ENCODE results near the gene RASSF7.
A peak's percentile ranks its signal among the peaks of the same experiment; 100 is the strongest.

RASSF7 gene

DNA sequence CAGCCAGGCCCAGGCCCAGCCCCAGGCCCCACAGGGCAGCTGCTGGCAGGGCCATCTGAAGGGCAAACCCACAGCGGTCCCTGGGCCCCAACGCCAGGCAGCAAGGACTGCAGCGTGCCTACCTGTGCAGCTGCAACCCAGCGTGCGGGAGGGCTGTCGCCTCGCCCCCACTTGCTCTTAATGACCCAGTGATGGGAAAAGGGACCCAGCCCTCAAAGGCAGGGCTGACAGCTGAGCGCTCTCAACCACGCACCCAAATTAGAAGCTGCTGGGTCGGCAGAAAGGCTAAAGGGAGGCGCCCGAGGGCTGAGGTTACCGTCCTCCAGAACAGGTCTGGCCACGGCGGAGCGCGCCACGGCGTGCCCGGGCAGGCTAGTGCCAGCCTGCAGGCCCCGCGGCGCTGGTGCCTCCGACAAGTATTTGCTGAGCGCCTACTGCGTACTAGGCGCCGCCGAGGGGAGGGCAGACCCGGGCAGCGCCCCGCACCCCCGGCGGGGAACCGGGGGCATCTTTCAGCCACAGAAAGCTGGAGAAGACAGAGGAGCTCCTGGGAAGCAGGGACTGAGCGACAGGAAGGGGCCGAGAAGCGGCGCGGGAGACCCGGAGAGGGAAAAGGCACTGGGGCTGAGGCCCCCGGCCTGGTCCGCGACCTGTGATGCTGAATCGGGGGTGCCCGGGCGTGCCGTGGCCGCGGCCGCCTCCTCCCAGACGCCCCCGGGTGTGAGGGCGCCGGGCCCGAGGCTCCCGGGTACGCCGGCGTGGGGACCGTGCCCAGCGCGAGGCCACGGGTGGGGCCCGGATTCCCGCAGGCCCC lies 26.2 kb upstream of the RASSF7 start:
- Histone ChIP-seq H3K27ac (peak overlapping the region; percentile 35 to 83), H3K4me3 (peak overlapping the region; percentile 89)
- no peak for DNase-seq (ENCODE audit: low spot score)
- TF ChIP-seq, protein P1, sequence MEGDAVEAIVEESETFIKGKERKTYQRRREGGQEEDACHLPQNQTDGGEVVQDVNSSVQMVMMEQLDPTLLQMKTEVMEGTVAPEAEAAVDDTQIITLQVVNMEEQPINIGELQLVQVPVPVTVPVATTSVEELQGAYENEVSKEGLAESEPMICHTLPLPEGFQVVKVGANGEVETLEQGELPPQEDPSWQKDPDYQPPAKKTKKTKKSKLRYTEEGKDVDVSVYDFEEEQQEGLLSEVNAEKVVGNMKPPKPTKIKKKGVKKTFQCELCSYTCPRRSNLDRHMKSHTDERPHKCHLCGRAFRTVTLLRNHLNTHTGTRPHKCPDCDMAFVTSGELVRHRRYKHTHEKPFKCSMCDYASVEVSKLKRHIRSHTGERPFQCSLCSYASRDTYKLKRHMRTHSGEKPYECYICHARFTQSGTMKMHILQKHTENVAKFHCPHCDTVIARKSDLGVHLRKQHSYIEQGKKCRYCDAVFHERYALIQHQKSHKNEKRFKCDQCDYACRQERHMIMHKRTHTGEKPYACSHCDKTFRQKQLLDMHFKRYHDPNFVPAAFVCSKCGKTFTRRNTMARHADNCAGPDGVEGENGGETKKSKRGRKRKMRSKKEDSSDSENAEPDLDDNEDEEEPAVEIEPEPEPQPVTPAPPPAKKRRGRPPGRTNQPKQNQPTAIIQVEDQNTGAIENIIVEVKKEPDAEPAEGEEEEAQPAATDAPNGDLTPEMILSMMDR (IDR thresholded peaks at IDR 0.05), result no peak

DNA sequence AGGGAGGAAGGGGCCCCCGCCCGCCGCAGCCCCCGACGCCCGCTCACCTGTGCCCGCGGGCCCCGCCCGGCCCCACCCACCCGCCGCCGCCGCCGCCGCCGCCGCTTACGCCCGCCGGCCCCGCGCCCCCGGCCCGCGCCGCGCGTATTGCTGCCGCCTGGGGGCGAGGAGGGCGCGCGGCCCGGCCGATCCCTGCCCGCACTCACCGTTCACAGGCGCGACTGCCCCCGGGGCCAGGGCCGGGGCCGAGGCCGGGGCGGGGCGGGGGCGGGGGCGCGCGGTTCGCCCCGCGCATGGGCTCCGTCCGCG lies 25.6 kb upstream of the RASSF7 start:
- peak overlapping the region; percentile 89 for H3K4me3 ChIP-seq
- TF ChIP-seq, protein P1 (IDR thresholded peaks at IDR 0.05), result no peak
- peak overlapping the region in 1 of 2 donors; percentile 83 for H3K27ac ChIP-seq
- DNase-seq (ENCODE audit: low spot score), result no peak

DNA sequence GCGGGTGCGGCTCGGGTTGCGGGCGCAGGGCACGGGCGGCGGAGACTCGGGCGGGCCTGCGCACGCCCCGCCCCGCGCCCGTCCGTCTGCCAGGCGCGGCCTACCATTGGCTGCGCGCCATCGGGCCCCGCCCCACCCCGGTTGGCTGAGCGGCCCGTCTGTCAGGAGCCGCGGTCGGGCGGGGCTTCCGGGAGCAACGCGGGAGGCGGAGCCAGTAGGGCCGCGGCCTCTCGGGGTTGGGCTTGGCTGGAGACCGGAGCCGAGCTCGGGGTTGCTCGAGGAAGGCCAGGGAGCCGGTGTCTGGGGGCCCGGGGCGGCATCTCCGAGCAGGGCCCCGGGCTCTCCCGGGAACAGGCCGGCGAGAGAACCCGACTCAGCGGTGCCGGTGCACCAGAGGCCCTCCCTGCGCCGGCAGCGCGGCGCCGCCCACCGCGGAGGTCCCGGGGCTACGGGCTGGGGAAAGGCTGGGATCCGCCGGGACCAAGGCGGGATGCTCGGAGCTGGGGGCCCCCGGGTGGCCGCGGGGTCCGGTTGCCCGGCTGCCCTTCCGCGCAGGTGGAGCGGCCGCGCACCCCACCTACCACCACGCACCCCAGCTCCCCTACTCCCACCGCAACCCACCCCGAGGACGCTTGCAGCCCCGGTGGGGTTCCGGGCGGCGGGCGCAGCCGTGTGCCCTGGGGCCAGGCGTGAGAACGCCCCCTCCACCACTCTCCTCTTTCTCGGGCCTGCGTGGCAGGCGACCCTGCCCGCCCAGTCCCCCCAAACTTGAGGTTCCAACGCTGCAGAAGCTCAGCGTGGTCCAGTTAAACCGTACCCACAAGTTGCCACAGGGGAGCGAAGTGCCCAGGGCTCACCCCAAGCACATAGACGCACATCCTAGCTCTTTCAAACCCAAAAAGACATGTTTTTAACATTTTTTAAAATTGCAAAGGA lies 25.0 kb upstream of the RASSF7 start, which contains the start of gene HRAS:
HRAS (minus strand) TSS at position 58 of the 936 bp plus-strand sequence.
- H3K27ac ChIP-seq, result peak within 1 kb of the TSS; percentile 68 to 83
- DNase-seq (ENCODE audit: low spot score), result peak; percentile 94
- peak within 1 kb of the TSS; percentile 89 for H3K4me3 ChIP-seq
- TF ChIP-seq, protein P1 (IDR thresholded peaks at IDR 0.05), result no peak

DNA sequence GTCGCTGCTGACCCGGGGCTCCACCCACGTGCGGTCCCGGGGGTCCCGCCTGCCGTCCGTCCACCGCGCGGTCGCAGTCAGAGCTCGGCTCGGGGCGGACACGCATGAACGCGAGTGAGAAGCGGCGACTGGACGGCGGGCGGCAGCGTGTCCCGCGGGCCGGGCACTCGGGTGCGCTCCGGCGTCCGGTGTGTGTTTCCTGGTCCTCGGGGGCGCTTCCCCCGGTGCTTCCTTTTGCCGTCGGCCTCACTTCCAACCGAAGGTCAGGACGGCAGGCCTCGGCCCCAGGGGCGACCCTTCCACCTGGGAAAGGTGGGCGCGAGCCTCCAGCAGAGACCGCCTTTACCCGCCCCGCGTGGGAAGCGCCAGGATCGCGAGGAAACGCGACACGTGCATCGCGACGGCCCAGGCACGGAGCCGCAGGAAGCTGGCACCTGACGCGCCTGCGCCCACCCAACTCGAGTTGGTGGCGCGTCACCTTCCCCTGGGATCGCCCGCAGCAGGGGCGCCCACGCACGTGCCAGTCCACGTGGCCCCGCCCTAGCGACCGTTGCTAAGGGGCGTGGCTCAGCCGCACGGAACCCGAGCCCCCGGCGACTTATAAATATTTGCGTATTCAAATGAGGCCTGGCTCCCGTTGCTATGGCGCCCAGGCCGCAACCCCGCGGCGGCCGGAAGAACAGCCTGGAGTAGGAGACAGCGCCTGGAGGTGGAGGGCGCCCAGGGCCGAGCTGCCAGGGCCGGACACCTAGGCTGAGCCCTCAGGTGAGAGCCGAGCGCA lies 23.7 kb upstream of the RASSF7 start, which contains the start of gene LRRC56:
LRRC56 (plus strand) TSS at position 687 of the 781 bp plus-strand sequence. CDS start 3,158 bp downstream, outside the sequence.
- Histone ChIP-seq H3K27ac (peak within 1 kb of the TSS in 1 of 2 donors; percentile 9), H3K4me3 (peak within 1 kb of the TSS; percentile 89)
- TF ChIP-seq, protein P1 (IDR thresholded peaks at IDR 0.05), result no peak
- DNase-seq (ENCODE audit: low spot score), result no peak

DNA sequence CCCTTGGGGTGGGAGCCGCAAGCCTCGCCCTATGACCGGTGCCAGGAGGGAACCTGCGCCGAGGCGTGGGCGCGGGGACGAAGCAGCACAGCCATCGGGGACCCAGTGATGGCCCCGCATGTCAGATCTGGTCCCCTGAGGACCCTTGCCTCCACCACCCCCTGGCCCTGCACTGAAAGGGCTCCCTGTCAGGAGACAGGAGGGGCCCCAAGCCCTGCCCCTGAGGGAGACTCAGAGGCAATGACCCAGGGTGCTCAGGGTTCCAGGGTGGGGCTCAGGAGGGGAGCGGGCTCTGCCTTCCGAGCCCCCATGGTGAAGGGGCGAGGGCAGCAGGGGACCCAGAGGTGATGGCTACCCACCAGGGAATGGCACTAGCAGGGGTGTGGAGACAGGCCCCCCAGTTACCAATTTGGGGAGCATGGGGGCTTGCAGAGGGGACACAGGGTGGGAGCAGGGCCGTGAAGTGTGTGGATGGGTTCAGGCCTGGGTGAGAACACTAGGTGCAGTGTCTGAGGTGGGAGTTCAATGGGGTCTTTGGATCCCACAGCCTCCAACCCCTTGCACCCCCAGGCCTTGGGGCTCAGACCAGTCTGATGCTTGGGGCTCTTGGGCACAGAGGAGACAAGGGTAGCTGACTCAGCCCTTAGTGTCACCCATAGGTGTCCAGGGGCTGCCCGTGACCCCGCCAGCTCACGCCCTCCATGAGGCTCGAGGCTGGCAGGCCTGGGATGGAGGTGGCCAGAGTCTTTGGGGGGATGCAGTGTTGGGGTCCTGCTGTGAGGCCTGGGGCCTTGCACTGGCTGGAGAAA lies 22.9 kb upstream of the RASSF7 start:
- TF ChIP-seq, protein P1 (IDR thresholded peaks at IDR 0.05), result no peak
- no peak for DNase-seq (ENCODE audit: low spot score)
- peak overlapping the region; percentile 89 for H3K4me3 ChIP-seq
- no peak overlapping the region for H3K27ac ChIP-seq
